Bronchial epithelial cell (primary cell): ENCODE data around the gene ZG16B. TPM values are rescaled to one million over a fixed set of nuclear protein-coding genes. Genes with fewer than 3 reads are reported as not detected.

ENCODE experiments used
- DNase-seq: peaks from one replicate; pipeline ENCODE4 v3.0.0-alpha.2; 2010; ENCODE audit warnings: low read depth
- FAIRE-seq: peaks from 2 replicates; lab custom pipeline; 2011; peaks lifted over from hg19 to GRCh38; lab: Jason Lieb, UNC
- H3K27me3 ChIP-seq: 2 replicates; pipeline ENCODE4 v1.5.1; 2011; ENCODE audit warnings: low read length; ENCODE audit not compliant: control insufficient read depth, insufficient read depth
- H3K36me3 ChIP-seq: 2 replicates; pipeline ENCODE4 v1.5.1; 2011; ENCODE audit warnings: low read length; ENCODE audit not compliant: control insufficient read depth, insufficient read depth
- H3K4me3 ChIP-seq: 2 replicates; pipeline ENCODE4 v1.5.1; 2011; ENCODE audit warnings: mild to moderate bottlenecking, low read depth, low read length, control low read depth
- total RNA-seq: library from RNA; depleted of rRNA; stranded (reverse); fragments of >200 nt; gene quantifications from 2 replicates; pipeline ENCODE4 v1.2.1, GENCODE V29; 2014
- TF ChIP-seq, protein P1 (sequence below): IDR thresholded peaks from 2 replicates; pipeline ENCODE4 v1.5.1; 2011; ENCODE audit warnings: mild to moderate bottlenecking, moderate library complexity, low read length, control low read depth, inconsistent platforms; ENCODE audit not compliant: insufficient read depth, severe bottlenecking

The ZG16B gene
- total RNA-seq, 1 donor from 2014 or later = 0.53 TPM

DNA sequence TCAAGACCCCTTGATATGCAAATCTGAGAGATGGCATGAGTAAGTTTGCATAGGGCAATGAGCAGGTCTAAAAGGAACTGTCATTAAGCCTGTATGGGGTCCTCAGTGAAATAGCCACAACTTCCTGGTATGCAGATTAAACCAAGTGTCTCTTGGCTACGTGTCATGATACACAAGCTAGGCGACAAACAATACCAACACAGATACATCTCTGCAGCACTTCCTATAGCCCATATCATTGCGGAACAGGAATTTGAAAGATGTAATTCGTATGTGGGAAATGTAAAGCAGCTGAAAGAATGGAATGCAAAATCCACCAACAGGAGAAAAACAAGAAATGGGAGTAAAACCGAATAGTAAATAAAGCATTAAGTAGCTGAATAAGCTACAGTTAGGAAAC lies 15.0 kb downstream of the ZG16B start:
- TF ChIP-seq, protein P1, sequence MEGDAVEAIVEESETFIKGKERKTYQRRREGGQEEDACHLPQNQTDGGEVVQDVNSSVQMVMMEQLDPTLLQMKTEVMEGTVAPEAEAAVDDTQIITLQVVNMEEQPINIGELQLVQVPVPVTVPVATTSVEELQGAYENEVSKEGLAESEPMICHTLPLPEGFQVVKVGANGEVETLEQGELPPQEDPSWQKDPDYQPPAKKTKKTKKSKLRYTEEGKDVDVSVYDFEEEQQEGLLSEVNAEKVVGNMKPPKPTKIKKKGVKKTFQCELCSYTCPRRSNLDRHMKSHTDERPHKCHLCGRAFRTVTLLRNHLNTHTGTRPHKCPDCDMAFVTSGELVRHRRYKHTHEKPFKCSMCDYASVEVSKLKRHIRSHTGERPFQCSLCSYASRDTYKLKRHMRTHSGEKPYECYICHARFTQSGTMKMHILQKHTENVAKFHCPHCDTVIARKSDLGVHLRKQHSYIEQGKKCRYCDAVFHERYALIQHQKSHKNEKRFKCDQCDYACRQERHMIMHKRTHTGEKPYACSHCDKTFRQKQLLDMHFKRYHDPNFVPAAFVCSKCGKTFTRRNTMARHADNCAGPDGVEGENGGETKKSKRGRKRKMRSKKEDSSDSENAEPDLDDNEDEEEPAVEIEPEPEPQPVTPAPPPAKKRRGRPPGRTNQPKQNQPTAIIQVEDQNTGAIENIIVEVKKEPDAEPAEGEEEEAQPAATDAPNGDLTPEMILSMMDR = no peak
- FAIRE-seq (no peak), DNase-seq (no peak)
- H3K27me3 ChIP-seq = no peaks in the 10 kb centered on the region
- no peak overlapping the region for H3K4me3 ChIP-seq
- no peaks in the 10 kb centered on the region for H3K36me3 ChIP-seq

GRCh38 chr16:2846511-2847310 lies 16.6 kb downstream of the ZG16B start:
- H3K36me3 ChIP-seq = no peaks in the 10 kb centered on the region
- H3K4me3 ChIP-seq = no peak overlapping the region
- FAIRE-seq (no peak), DNase-seq (peak; percentile 81)
- TF ChIP-seq, protein P1 = no peak
- no peaks in the 10 kb centered on the region for H3K27me3 ChIP-seq

DNA sequence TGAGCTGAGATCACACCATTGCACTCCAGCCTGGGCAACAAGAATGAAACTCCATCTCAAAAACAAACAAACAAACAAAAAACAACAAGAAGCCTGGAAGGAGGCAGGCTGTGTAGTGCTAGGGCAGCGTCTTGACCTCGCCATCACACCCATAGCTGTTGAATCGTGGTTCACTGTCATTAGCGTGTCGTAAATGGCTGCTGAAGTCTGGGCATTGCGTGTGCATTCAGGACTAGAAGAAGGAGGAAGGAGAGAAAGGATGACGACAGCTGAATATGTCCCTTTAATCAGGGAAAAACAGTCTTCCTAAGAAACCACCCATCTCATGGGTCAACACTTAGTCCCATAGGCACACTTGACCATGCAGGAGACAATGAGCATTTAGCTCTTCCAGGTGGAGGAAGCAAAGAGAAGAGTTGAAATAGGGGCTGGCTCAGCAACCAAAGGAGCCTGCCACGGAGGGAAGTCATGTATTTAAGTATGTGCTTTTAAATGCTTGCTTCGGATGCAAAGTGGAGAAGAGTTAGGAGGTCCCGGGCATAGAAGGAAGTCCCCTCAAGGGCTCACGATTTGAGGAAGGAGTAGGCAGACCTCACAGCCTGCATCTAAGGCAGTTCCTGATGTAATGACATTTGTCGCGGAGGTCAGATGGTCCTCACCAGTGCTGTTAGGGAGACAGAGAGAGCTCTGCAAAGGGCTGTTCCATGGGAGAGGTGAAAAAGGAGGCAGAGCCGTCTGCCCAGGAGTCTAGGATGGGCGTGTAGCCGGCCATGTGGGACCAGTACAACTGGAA lies 19.0 kb downstream of the ZG16B start:
- FAIRE-seq (no peak), DNase-seq (no peak)
- H3K36me3 ChIP-seq = no peaks in the 10 kb centered on the region
- H3K27me3 ChIP-seq = no peaks in the 10 kb centered on the region
- H3K4me3 ChIP-seq = no peak overlapping the region
- TF ChIP-seq, protein P1 = no peak

DNA sequence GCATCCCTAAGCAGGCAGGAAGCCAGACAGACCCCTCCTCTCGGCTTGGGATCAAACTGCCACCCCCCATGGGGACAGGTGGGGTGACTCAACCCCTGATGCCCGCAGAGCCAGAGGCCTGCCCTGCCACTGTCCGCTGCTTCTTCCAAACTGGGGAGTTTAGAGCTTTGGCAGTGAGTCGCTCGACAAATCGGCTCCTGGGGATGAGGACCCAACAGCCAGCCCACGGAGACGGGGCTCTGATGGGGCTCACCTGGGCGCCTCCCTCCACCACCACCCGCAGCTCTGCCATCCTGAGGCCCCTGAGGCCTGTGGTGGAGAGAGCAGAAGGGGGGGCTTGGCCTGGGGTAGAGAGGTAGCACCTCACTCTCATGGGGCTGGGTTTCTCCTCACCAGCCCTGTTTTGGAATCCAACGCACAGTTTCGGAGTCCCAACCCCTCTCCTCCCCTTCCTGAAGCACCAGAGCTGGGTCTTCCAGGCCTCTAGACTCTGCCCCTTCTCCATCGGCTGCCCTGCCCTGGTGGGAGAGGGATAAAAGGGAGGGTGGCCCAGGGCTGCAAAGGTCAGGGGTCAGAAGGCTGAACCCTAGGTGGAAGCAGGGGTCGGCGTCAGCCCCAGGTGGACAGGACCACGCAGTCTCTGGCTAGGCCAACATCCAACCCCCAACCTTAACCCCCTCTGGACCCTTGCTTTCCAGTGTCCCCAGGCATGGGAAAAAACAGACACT lies 22.1 kb downstream of the ZG16B start:
- Histone ChIP-seq H3K4me3 (no peak overlapping the region), H3K36me3 (no peaks in the 10 kb centered on the region), H3K27me3 (no peaks in the 10 kb centered on the region)
- TF ChIP-seq, protein P1 = no peak
- FAIRE-seq (no peak), DNase-seq (no peak)

- Histone ChIP-seq H3K36me3 (no peaks in the 10 kb centered on the region), H3K4me3 (no peak overlapping the region), H3K27me3 (no peaks in the 10 kb centered on the region)
- TF ChIP-seq, protein P1 = no peak
- no peak for DNase-seq
- FAIRE-seq = no peak
These were observed 22.8 kb downstream of the ZG16B start for GRCh38 chr16:2852731-2853507.
